ENCODE measurements around the gene WFS1. TPM values are rescaled to one million over a fixed set of nuclear protein-coding genes. Genes with fewer than 3 reads are reported as not detected.

The WFS1 gene
- total and polyA plus RNA-seq, 7 donors = 5.9 to 13.3 (median 8.8) TPM

GRCh38 chr4:6281436-6282313 is 12.0 kb downstream of the WFS1 start:
- WGBS, 3 donors = 77 to 82% (median 77%) methylated on average over 20 of the region's 20 CpGs
- no peaks in the 10 kb centered on the region for H3K4me1 ChIP-seq
- ATAC-seq = no peak

GRCh38 chr4:6282314-6282771 is 12.7 kb downstream of the WFS1 start:
- intact Hi-C loops (cut with DNase I) = no loop called here
- WGBS, 3 donors = 63 to 79% (median 72%) methylated on average over 6 of the region's 6 CpGs
- DNase-seq (no peak), ATAC-seq (no peak)
- TF ChIP-seq CTCF (IDR thresholded peaks at IDR 0.05) = no peak
- no peaks in the 10 kb centered on the region for H3K9me3 ChIP-seq
- no peaks in the 10 kb centered on the region for H3K27me3 ChIP-seq (ENCODE audit: insufficient read depth in 3 of 3, low read length in 2 of 3)
- no peak overlapping the region for H3K27ac ChIP-seq
- peaks cover 0 to 24% of the 10 kb centered on the region in 2 donors for H3K36me3 ChIP-seq (ENCODE audit: insufficient read depth in 1 of 2, low read depth in 1 of 2)
- H3K4me1 ChIP-seq = no peaks in the 10 kb centered on the region
- H3K4me3 ChIP-seq = no peak overlapping the region

More at GRCh38 chr4:6281436-6282313, 12.0 kb downstream of the WFS1 start:
- H3K9me3 ChIP-seq = no peaks in the 10 kb centered on the region
- intact Hi-C loops (cut with DNase I) = no loop called here
- TF ChIP-seq CTCF (IDR thresholded peaks at IDR 0.05) = no peak
- no peak for DNase-seq
- H3K4me3 ChIP-seq = no peak overlapping the region
- no peaks in the 10 kb centered on the region for H3K27me3 ChIP-seq (ENCODE audit: insufficient read depth in 3 of 3, low read length in 2 of 3)
- peaks cover 0 to 19% of the 10 kb centered on the region in 2 donors for H3K36me3 ChIP-seq (ENCODE audit: insufficient read depth in 1 of 2, low read depth in 1 of 2)
- no peak overlapping the region for H3K27ac ChIP-seq

GRCh38 chr4:6283282-6283681 is 13.6 kb downstream of the WFS1 start:
- H3K27ac ChIP-seq = no peak overlapping the region

GRCh38 chr4:6287017-6287788 is 17.6 kb downstream of the WFS1 start:
- ATAC-seq = no peak
- no peak overlapping the region for H3K27ac ChIP-seq

More at GRCh38 chr4:6283282-6283681, 13.6 kb downstream of the WFS1 start:
- no peak overlapping the region for H3K4me3 ChIP-seq
- no peak for TF ChIP-seq CTCF (IDR thresholded peaks at IDR 0.05)
- H3K27me3 ChIP-seq (ENCODE audit: insufficient read depth in 3 of 3, low read length in 2 of 3) = no peaks in the 10 kb centered on the region
- no peaks in the 10 kb centered on the region for H3K9me3 ChIP-seq
- ATAC-seq = no peak
- DNase-seq = no peak
- intact Hi-C loops (cut with DNase I) = no loop called here
- peaks cover 0 to 24% of the 10 kb centered on the region in 2 donors for H3K36me3 ChIP-seq (ENCODE audit: insufficient read depth in 1 of 2, low read depth in 1 of 2)
- H3K4me1 ChIP-seq = no peaks in the 10 kb centered on the region
- 89 to 90% (median 89%) methylated on average over 4 of the region's 4 CpGs for WGBS, 3 donors

More at GRCh38 chr4:6287017-6287788, 17.6 kb downstream of the WFS1 start:
- H3K27me3 ChIP-seq (ENCODE audit: insufficient read depth in 3 of 3, low read length in 2 of 3) = no peaks in the 10 kb centered on the region
- peaks cover 0 to 39% of the 10 kb centered on the region in 2 donors for H3K36me3 ChIP-seq (ENCODE audit: insufficient read depth in 1 of 2, low read depth in 1 of 2)
- H3K4me3 ChIP-seq = no peak overlapping the region
- WGBS, 3 donors = 94 to 97% (median 95%) methylated on average over 12 to 16 of the region's 16 CpGs
- H3K4me1 ChIP-seq = no peaks in the 10 kb centered on the region
- DNase-seq = no peak
- TF ChIP-seq CTCF (IDR thresholded peaks at IDR 0.05) = no peak
- intact Hi-C loops (cut with DNase I) = no loop called here
- no peaks in the 10 kb centered on the region for H3K9me3 ChIP-seq
